HG03280 (cell line): ENCODE data around the gene SALL4.
"Not testable (repeated sequence)": the region's sequence is repeated elsewhere in the genome, so short reads cannot be mapped to it uniquely, and the experiment has no call there.

Experiments used
- ATAC-seq: cut with Tn5 transposase; IDR thresholded peaks from one replicate; pipeline ENCODE4 v1.9.1; 2021; ENCODE audit warnings: mild to moderate bottlenecking, moderate library complexity; ENCODE audit not compliant: unreplicated experiment

SALL4 gene

DNA sequence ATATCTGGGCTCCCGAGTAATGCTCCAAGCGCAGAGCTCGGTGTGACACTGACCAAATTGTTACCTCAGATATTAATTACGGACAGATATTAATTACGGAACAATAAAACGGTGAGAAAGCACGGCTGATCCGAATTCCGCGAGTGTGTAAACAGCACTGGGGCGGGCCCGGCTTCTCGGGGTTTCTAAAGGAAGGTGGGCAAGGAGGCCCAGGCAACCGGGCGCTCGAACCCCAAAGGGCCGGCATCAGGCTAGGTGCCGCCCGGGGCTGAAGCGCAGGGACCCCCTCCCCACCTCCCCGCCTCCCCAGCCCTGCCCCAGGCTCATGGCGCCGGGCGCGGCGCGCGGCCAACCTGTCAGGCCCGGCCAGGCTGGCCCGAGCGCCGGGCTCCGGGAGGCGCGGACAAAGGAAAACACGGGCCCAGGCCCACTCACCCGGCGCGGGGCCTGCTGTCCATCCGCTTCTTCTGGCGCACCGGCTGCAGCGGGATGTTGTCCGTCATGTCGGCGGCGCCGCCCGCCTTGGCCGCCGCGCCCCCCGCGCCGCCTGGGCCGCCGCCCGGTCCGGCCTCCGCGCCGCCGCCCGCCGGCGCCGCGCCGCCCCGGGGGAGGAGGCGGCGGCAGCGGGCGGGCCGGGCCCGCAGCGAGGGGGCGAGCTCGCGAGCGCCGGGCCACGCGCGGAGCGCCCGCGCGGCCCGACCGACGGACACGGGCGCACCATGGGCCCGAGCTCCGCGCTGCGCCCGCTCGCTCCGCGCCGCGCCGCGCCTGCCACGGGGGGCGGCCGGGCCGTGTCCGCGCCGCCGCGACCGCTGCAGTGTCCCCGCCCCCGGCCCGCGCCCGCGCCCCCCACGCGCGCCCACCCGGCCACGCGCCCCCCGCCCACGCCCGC is 34.2 kb downstream of the SALL4 start, which contains the start of gene ATP9A:
Gene ATP9A, minus strand, starts transcription at position 524 of the 892 bp plus-strand sequence. Its CDS starts 21 bp downstream, at position 503.
- ATAC-seq, result no peak

GRCh38 chr20:51766994-51767866 is 35.1 kb downstream of the SALL4 start:
- ATAC-seq, result no peak

DNA sequence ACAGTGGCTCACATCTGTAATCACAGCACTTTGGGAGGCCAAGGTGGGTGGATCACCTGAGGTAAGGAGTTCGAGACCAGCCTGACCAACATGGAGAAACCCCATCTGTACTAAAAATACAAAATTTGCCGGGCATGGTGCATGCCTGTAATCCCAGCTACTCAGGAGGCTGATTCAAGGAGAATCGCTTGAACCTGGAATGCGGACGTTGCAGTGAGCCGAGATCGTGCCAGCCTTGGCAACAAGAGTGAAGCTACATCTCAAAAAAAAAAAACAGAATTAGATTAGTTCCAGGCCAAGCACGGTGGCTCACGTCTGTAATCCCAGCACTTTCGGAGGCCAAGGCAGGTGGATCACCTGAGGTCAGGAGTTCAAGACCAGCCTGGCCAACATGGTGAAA is 36.9 kb downstream of the SALL4 start:
- not testable (repeated sequence) for ATAC-seq

DNA sequence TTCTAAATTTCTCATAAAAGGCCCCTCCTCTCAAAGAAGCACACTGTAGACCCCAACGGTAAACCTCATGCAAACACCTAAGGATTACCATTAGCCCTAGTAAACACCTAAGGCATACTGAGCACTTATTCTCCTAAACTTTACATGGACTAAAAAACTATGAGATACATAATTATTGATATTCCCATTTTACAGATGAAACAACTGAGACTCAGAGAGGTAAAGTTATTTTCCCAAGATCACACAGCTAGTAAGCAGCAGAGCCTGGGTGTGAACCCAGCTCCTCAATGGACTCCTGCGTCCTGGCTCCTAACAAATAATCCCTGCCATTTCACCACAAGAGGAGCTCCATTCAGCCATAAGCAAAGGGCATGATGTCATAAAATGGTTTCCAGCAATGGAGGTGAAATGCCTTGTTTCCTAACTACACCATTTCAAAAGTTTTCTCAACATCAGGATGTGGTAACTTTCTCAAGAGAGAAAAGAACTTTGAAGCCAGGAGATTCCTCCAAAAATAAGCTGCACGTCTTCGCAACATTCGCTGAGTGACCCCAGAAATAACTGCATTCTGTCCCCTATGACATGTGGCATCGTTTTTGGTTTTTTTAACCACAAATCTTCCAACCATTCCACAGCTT is 38.2 kb downstream of the SALL4 start:
- ATAC-seq, result no peak

DNA sequence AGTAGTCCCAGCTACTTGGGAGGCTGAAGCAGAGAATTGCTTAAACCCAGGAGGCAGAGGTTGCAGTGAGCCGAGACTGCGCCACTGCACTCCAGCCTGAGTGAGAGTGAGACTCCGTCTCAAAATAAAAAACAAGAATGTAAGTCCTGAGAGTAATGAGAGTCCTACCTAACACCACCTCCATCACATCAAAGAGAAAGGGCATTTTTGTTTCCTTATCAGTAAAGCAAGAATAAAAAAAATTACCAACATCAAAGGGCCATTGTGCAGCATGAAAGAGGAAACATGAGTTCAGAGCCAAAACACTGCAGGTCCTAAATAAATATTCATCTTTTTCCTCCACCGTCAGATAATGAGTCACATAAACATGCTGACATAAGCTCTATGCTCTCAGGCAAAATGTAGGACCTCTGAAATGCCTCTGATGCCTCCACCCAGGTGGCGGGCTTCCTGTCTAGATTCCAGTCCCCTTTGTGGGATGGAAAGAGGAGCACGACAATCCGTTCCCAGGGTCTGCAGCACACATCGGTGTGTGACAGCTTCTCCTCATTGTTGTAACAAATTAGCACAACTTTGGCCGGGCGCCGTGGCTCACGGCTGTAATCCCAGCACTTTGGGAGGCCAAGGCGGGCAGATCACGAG is 41.3 kb downstream of the SALL4 start:
- no peak for ATAC-seq

DNA sequence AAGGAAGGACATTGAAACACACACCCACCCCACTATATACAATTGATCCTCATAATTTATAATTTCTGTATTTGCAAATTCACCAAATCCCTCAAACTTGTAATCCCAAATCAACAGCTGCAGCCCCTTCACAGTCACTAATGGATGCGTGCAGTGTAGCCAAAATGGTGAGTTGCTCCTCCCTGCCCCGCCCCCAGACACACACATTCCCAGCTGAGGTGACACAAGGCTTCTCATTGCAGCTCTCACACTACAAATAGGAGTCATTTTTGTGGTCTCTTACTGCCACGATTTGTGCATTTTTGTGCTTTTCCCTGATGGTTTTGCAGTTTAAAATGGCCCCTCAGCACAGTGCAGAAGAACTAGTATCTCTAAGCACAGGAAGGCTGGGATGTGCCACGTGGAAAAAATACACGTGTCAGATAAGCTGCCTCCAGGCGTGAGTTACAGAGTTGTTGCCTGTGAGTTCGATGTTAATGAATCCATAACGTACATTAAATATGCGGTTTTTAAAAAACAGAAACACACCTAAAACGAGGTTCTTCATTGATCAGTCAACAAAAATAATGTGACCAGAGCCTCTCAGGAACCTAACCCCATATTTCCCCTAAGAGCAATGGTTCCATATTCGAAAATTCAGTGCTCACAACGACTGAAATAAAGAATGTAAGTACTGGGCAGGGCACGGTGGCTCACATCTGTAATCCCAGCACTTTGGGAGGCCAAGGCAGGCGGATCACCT is 42.4 kb downstream of the SALL4 start:
- no peak for ATAC-seq

DNA sequence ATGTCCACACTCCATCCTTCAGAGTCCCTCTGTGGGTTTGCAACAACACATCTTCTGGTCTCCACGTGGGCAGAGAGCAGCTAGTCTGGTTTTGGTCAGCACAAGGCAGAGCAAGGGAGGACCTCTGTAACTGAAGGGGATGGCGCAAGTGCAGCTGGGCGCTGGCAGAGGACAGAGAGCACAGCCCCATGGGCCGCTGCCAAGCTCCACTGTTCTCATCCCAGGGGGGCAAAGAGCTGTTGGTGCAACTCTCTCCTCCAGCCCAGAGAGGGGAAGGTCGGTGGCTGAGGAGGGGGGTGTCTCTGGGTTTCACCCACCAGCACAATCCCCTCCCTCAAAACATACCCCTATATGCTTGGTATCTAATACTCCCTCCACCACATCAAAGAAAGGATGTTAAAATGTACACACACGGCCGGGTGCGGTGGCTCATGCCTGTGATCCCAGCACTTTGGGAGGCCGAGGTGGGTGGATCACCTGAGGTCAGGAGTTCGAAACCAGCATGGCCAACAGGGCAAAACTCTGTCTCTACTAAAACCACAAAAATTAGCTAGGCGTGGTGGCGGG is 43.3 kb downstream of the SALL4 start:
- ATAC-seq, result no peak

DNA sequence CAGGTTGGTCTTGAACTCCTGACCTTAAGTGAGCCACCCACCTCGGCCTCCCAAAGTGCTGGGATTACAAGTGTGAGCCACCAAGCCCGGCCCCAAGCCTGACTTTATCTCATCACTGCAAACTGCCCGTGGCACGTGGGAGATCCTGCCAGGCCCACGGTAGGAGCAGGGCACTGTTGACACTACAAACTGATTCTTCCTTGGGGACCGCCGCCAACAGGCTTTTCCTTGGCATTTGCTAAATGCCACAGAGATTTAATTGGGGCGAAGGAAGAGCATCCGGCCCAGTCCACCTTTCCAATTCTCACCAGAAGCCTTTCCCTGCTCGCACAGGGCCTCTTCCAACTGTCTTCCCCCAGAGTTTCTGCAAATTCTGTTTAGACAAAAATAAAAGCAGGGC is 45.1 kb downstream of the SALL4 start:
- ATAC-seq, result no peak

- ATAC-seq, result no peak
Measured at GRCh38 chr20:51756653-51757052, 45.7 kb downstream of the SALL4 start.

DNA sequence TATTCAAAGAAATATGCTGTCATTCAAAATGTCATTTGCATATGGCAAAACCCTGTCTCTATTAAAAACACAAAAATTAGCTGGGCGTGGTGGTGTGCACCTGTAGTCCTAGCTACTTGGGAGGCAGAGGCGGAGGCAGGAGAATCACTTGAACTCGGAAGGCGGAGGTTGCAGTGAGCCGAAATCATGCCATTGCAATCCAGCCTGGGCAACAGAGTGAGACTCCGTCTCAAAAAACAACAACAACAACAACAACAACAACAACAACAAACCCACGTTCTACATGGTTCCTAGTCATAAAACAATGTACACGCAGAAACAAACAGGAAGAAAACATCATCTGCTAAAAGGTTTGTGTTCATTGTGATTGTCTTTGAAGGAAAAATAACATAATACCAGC is 49.1 kb downstream of the SALL4 start:
- not testable (repeated sequence) for ATAC-seq

GRCh38 chr20:51752343-51752951 is 49.9 kb downstream of the SALL4 start:
- ATAC-seq, result no peak

- ATAC-seq, result no peak
Measured at GRCh38 chr20:51750770-51751388, 51.4 kb downstream of the SALL4 start.

- no peak for ATAC-seq
Measured at GRCh38 chr20:51750037-51750769, 52.1 kb downstream of the SALL4 start.

GRCh38 chr20:51749674-51750036 is 52.7 kb downstream of the SALL4 start:
- no peak for ATAC-seq

DNA sequence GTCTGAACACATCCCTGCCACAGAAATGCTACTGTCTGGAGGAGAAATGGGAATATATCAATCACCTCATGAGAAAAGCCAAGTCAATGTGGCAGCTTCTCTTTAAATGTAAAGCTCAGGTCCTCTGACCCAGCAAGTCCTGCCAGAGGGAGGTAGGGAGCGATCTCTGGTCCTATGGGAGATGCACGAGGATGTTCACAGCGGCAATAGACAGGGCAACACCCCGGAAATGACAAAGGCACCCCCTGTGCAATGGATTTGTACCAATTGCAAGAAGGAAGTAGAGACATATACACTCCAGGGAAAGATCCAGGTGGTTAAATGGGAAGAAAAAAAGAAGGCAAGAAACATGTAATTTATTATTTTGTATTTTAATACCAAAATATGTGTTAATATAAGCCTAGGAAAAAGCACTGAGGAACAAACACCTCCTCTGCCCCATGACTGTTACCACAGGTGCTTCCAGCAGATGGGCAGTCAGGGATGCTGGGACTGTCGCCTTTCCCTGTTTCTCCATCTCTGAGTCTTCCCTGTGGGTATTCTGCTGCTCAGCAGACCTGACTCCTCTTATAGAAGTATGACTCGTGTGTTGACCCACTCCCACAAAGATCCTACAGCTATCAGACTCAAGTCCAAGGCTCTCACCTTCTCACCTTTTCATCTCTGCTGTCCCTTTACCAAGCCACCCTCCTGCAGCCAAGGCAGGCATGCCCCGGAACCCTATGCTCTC is 55.0 kb downstream of the SALL4 start:
- no peak for ATAC-seq

GRCh38 chr20:51745804-51746203 is 56.5 kb downstream of the SALL4 start:
- ATAC-seq, result no peak

DNA sequence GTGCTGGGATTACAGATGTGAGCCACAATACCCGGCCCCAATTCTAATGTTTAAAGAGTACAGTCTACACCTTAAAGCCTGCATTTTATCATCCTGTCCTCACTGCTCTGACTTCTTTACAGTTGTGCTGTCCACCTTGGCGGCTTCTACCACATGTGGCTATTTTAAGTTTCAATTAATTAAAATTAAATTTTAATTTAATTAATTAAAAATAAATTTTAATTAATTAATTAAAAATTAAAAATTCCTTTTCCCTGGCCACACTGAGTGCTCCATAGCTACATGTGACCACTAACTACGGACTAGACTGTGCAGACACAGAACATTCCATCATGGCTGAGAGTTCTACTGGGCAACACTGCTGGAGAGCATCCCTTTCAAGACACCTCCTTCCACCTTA is 61.5 kb downstream of the SALL4 start:
- no peak for ATAC-seq

GRCh38 chr20:51740308-51740707 is 62.0 kb downstream of the SALL4 start:
- not testable (repeated sequence) for ATAC-seq
